PC-3 (cell line): ENCODE data around the gene FKBP1A. TPM values are rescaled to one million over a fixed set of nuclear protein-coding genes. Genes with fewer than 3 reads are reported as not detected.
A peak's percentile ranks its signal among the peaks of the same experiment; 100 is the strongest.

Experiments
- ATAC-seq: fragments of 200-7000 bp; cut with Tn5 transposase; 2 replicates; pipeline ENCODE4 v1.9.1; 2020; ENCODE audit warnings: mild to moderate bottlenecking, moderate library complexity
- BruUV-seq: library from RNA; stranded (reverse); fragments of 400-500 nt; replicated peaks from 2 replicates; lab custom pipeline; 2021; lab: Mats Ljungman, UMichigan
- CTCF ChIA-PET: fragments of 300-600 bp; sonication (Branson Sonifier 250); formaldehyde crosslinking; loops from one replicate; lab custom pipeline; 2022; ENCODE audit warnings: antibody characterized with exemption; lab: Charles Lee
- POLR2A ChIA-PET: fragments of 300-600 bp; sonication (Branson Sonifier 250); formaldehyde crosslinking; loops from one replicate; lab custom pipeline; 2022; ENCODE audit warnings: antibody characterized with exemption; ENCODE audit not compliant: unreplicated experiment; lab: Charles Lee
- DNase-seq: peaks from one replicate; pipeline ENCODE4 v3.0.0-alpha.2; 2015
- H2AFZ ChIP-seq: fragments of 300-600 bp; sonication (generic); 2 replicates; pipeline ENCODE4 v1.6.0; 2016; ENCODE audit warnings: antibody characterized with exemption, low read length
- H3F3A ChIP-seq: fragments of 300-600 bp; sonication (generic); one replicate; pipeline ENCODE4 v1.6.0; 2017; ENCODE audit warnings: antibody characterized with exemption, low read length, control low read depth, mild to moderate bottlenecking; ENCODE audit not compliant: unreplicated experiment
- H3K27ac ChIP-seq: fragments of 300-600 bp; sonication (generic); 2 replicates; pipeline ENCODE4 v1.5.1; 2016; ENCODE audit warnings: mild to moderate bottlenecking, low read length
- H3K27me3 ChIP-seq: fragments of 300-600 bp; sonication (generic); 2 replicates; pipeline ENCODE4 v1.6.1; 2016; ENCODE audit warnings: low read length, mixed read lengths
- H3K36me3 ChIP-seq: fragments of 300-600 bp; sonication (generic); 2 replicates; pipeline ENCODE4 v1.6.1; 2016; ENCODE audit warnings: low read depth, mixed run types, low read length, mixed read lengths
- H3K4me1 ChIP-seq: fragments of 300-600 bp; sonication (generic); 2 replicates; pipeline ENCODE4 v1.5.1; 2016; ENCODE audit warnings: low read length; ENCODE audit not compliant: insufficient read depth
- H3K4me2 ChIP-seq: fragments of 300-600 bp; sonication (generic); 2 replicates; pipeline ENCODE4 v1.6.0; 2016; ENCODE audit warnings: low read length
- H3K4me3 ChIP-seq: fragments of 300-600 bp; sonication (generic); 2 replicates; pipeline ENCODE4 v1.5.1; 2016; ENCODE audit warnings: mild to moderate bottlenecking, low read length, mixed read lengths
- H3K79me2 ChIP-seq: fragments of 300-600 bp; sonication (generic); 2 replicates; pipeline ENCODE4 v1.6.1; 2017; ENCODE audit warnings: low read length, mixed read lengths
- H3K9ac ChIP-seq: fragments of 300-600 bp; sonication (generic); 2 replicates; pipeline ENCODE4 v1.6.0; 2016; ENCODE audit warnings: mild to moderate bottlenecking, low read length
- H3K9me2 ChIP-seq: fragments of 300-600 bp; sonication (generic); replicated peaks from 2 replicates; pipeline ENCODE4 v1.6.1; 2016; ENCODE audit warnings: mixed run types, low read length, mixed read lengths
- H3K9me3 ChIP-seq: fragments of 300-600 bp; sonication (generic); 2 replicates; pipeline ENCODE4 v1.6.1; 2016; ENCODE audit warnings: low read length, mixed read lengths
- H4K20me1 ChIP-seq: fragments of 300-600 bp; sonication (generic); 2 replicates; pipeline ENCODE4 v1.6.1; 2016; ENCODE audit warnings: low read length, mixed read lengths
- EZH2 ChIP-seq: fragments of 300-600 bp; sonication (generic); IDR thresholded peaks from one replicate; pipeline ENCODE4 v1.6.1; 2017; ENCODE audit warnings: antibody characterized with exemption, mild to moderate bottlenecking, low read length; ENCODE audit not compliant: unreplicated experiment
- EZH2phosphoT487 ChIP-seq: fragments of 300-600 bp; sonication (generic); IDR thresholded peaks from 2 replicates; pipeline ENCODE4 v1.6.1; 2018; ENCODE audit warnings: mild to moderate bottlenecking, antibody characterized with exemption, low read length, borderline replicate concordance
- intact Hi-C: fragments of 100-400 bp; cut with micrococcal nuclease; formaldehyde crosslinking; loops from 2 replicates; pipeline ENCODE4 v1.9.0; 2023
- total RNA-seq: library from RNA; depleted of rRNA; stranded (reverse); fragments of >200 nt; gene quantifications from 2 replicates; pipeline ENCODE4 v1.2.3, GENCODE V29; 2014
- TF ChIP-seq, protein P1 (sequence below): fragments of 300-600 bp; sonication (generic); conservative IDR thresholded peaks from 2 replicates; pipeline ENCODE4 v1.5.1; 2017; ENCODE audit warnings: antibody characterized with exemption, low read depth, mild to moderate bottlenecking, low read length

The FKBP1A gene
- total RNA-seq, 1 experiment from 2014 or later: 178 TPM

DNA sequence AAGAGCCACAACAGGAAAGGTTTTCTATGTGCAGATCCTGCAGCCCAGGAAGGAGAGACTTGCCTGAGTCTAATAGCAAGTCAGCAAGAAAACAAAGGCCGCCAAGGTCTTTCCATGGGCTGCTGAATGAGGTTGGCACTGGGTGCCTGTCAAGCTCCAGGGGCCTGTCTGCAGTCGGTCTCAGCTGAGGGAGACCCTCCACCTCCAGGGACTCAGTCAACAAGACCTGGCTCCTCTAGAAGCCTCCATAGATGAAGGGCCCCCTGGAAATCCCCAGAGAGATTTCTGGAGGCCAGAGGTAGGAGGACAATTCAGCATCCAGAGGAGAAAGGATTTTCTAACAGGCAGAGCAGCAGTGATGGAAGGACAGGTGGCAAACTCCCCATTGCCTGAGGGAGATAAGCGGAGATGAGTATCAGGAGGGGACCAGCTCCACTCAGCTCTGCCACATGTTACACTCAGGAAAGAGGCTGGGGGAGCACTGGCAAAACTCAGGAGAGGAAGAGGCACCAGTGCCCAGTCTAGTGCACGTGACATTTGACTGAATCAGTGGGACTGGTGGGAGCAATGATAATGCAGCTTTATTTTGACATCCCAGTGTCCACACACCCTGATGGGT lies 33.5 kb upstream of the FKBP1A start:
- Histone ChIP-seq H3K9ac (no peak overlapping the region), H3K4me2 (no peak overlapping the region), H3K4me3 (no peak overlapping the region), H3F3A (no peaks in the 10 kb centered on the region), H3K27ac (no peak overlapping the region), H3K27me3 (no peaks in the 10 kb centered on the region), H2AFZ (no peak overlapping the region), H3K9me3 (no peaks in the 10 kb centered on the region), H4K20me1 (no peaks in the 10 kb centered on the region), H3K36me3 (no peaks in the 10 kb centered on the region), H3K4me1 (peaks cover 30% of the 10 kb centered on the region), H3K9me2 (no peaks in the 10 kb centered on the region), H3K79me2 (no peaks in the 10 kb centered on the region)
- BruUV-seq: no TSS peak
- ATAC-seq (no peak), DNase-seq (no peak)
- ChIA-PET CTCF (no interaction called here), POLR2A (interaction anchor here (0.7 kb wide), 1 partner anchor 17 kb away, joined by 3 read pairs; no protein-coding TSS in a partner anchor)
- intact Hi-C loops: no loop called here
- TF ChIP-seq, protein P1, sequence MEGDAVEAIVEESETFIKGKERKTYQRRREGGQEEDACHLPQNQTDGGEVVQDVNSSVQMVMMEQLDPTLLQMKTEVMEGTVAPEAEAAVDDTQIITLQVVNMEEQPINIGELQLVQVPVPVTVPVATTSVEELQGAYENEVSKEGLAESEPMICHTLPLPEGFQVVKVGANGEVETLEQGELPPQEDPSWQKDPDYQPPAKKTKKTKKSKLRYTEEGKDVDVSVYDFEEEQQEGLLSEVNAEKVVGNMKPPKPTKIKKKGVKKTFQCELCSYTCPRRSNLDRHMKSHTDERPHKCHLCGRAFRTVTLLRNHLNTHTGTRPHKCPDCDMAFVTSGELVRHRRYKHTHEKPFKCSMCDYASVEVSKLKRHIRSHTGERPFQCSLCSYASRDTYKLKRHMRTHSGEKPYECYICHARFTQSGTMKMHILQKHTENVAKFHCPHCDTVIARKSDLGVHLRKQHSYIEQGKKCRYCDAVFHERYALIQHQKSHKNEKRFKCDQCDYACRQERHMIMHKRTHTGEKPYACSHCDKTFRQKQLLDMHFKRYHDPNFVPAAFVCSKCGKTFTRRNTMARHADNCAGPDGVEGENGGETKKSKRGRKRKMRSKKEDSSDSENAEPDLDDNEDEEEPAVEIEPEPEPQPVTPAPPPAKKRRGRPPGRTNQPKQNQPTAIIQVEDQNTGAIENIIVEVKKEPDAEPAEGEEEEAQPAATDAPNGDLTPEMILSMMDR: no peak
- no peak for TF ChIP-seq EZH2phosphoT487

DNA sequence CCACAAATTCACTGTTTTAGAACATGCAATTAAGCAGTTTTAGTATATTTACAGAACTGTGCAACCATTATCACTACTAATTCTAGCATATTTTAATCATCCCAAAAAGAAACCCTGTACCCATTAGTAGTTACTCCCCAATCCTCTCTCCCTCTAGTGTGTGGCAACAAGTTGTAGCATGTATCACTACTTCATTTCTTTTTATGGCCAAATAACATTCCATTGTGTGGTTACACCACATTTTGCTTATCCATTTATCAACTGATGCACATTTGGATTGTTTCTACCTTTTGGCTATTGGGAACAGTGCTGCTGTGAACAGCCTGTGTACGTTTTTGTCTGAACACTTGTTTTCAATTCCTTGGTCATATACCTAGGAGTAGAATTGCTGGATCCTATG lies 31.5 kb upstream of the FKBP1A start:
- Histone ChIP-seq H2AFZ (no peak overlapping the region), H3F3A (no peaks in the 10 kb centered on the region), H3K9ac (no peak overlapping the region), H4K20me1 (no peaks in the 10 kb centered on the region), H3K27ac (no peak overlapping the region), H3K4me2 (no peak overlapping the region), H3K4me3 (no peak overlapping the region), H3K27me3 (no peaks in the 10 kb centered on the region), H3K9me2 (no peaks in the 10 kb centered on the region), H3K79me2 (no peaks in the 10 kb centered on the region), H3K9me3 (no peaks in the 10 kb centered on the region), H3K4me1 (peaks cover 20% of the 10 kb centered on the region), H3K36me3 (no peaks in the 10 kb centered on the region)
- intact Hi-C loops: no loop called here
- DNase-seq (no peak), ATAC-seq (no peak)
- TF ChIP-seq, protein P1: no peak
- TF ChIP-seq EZH2 (no peak), EZH2phosphoT487 (no peak)
- no TSS peak for BruUV-seq
- ChIA-PET CTCF (no interaction called here), POLR2A (no interaction called here)

DNA sequence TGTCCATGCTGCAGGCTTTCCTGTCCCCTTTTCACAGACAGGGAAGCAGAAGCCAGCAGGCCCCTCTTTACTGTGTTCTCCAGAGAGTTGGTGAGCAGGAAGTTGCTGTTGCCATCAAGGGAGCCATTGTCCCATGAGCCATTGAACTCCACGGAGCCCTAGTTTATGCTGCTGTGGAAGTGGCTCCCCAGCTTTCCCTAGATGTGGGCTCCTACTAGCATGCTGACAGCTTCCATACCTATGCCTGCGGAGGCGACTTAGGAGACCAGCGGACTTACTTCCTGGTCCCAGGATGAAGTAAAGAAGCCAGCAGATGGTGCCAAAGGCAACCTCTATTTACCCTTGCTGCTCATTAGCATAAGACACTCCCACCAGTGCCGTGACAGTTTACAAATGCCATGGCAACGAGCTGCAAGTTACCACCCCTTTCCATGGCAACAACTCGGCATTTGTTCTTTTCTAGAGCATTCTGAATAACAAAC lies 30.8 kb upstream of the FKBP1A start:
- Histone ChIP-seq H3K4me3 (no peak overlapping the region), H3K27ac (no peak overlapping the region), H4K20me1 (no peaks in the 10 kb centered on the region), H3K9ac (no peak overlapping the region), H3K36me3 (no peaks in the 10 kb centered on the region), H3K27me3 (no peaks in the 10 kb centered on the region), H3K4me2 (no peak overlapping the region), H3F3A (no peaks in the 10 kb centered on the region), H3K79me2 (no peaks in the 10 kb centered on the region), H3K9me2 (no peaks in the 10 kb centered on the region), H2AFZ (no peak overlapping the region), H3K9me3 (no peaks in the 10 kb centered on the region), H3K4me1 (peaks cover 18% of the 10 kb centered on the region)
- no peak for TF ChIP-seq EZH2phosphoT487
- TF ChIP-seq, protein P1: 0 out of 2 replicates have a peak, but pooled peaks have one; percentile 21
- TF ChIP-seq EZH2: no peak
- BruUV-seq: no TSS peak
- POLR2A ChIA-PET: no interaction called here
- ATAC-seq: no peak
- CTCF ChIA-PET: no interaction called here
- peak; percentile 53 for DNase-seq
- intact Hi-C loops: no loop called here
